WTC11 (cell line): ENCODE results near the gene ZNF496. TPM values are rescaled to one million over a fixed set of nuclear protein-coding genes. Genes with fewer than 3 reads are reported as not detected.

Experiments used
- ATAC-seq: fragments of 200-7000 bp; cut with Tn5 transposase; 2 replicates; pipeline ENCODE4 v1.10.0; 2021; ENCODE audit warnings: mild to moderate bottlenecking, moderate library complexity
- CTCF ChIA-PET: fragments of 300-600 bp; sonication (Branson Sonifier 250); formaldehyde crosslinking; loops from one replicate; lab custom pipeline; 2021; ENCODE audit warnings: antibody characterized with exemption; lab: Charles Lee
- POLR2A ChIA-PET: fragments of 350-600 bp; sonication (Branson Sonifier 250); formaldehyde crosslinking; loops from one replicate; lab custom pipeline; 2021; ENCODE audit warnings: antibody characterized with exemption; lab: Charles Lee
- DNase-seq: peaks from one replicate; pipeline ENCODE4 v3.0.0; 2021; ENCODE audit warnings: low spot score
- H3K27ac Mint-ChIP-seq: 2 replicates; pipeline ENCODE4 v1.8.0; 2021; ENCODE audit warnings: mixed read lengths
- H3K27me3 Mint-ChIP-seq: 2 replicates; pipeline ENCODE4 v1.8.0; 2021; ENCODE audit warnings: low read depth, mild to moderate bottlenecking, moderate library complexity, mixed read lengths
- H3K36me3 Mint-ChIP-seq: 2 replicates; pipeline ENCODE4 v1.8.0; 2021; ENCODE audit warnings: mixed read lengths
- H3K4me1 Mint-ChIP-seq: 2 replicates; pipeline ENCODE4 v1.8.0; 2022; ENCODE audit warnings: mixed read lengths
- H3K4me3 Mint-ChIP-seq: 2 replicates; pipeline ENCODE4 v1.8.0; 2021; ENCODE audit warnings: mild to moderate bottlenecking, moderate library complexity, mixed read lengths
- H3K9me3 Mint-ChIP-seq: 2 replicates; pipeline ENCODE4 v1.8.0; 2021; ENCODE audit warnings: mixed read lengths
- ATF1 ChIP-seq: sonication (generic); formaldehyde crosslinking; IDR thresholded peaks from 2 replicates; pipeline ENCODE4 v1.8.1; 2023; ENCODE audit warnings: mild to moderate bottlenecking, moderate library complexity, missing genetic modification reagents
- ATF2 ChIP-seq: sonication (generic); formaldehyde crosslinking; IDR thresholded peaks from 2 replicates; pipeline ENCODE4 v1.8.1; 2022; ENCODE audit warnings: low read depth, missing genetic modification reagents, borderline replicate concordance
- ATF3 ChIP-seq: sonication (generic); formaldehyde crosslinking; conservative IDR thresholded peaks from 2 replicates; pipeline ENCODE4 v1.8.1; 2022; ENCODE audit warnings: mild to moderate bottlenecking, missing genetic modification reagents
- CBFB ChIP-seq: sonication (generic); formaldehyde crosslinking; IDR thresholded peaks from 2 replicates; pipeline ENCODE4 v1.8.1; 2022; ENCODE audit warnings: mild to moderate bottlenecking, low read depth, missing genetic modification reagents
- E2F1 ChIP-seq: sonication (generic); formaldehyde crosslinking; IDR thresholded peaks from 2 replicates; pipeline ENCODE4 v1.8.0; 2022; ENCODE audit warnings: mild to moderate bottlenecking, missing genetic modification reagents
- EMX1 ChIP-seq: fragments of 250-450 bp; sonication (Bioruptor Pico); IDR thresholded peaks from 2 replicates; pipeline ENCODE4 v1.8.0; 2021; ENCODE audit warnings: mild to moderate bottlenecking
- ETV6 ChIP-seq: sonication (generic); formaldehyde crosslinking; IDR thresholded peaks from 2 replicates; pipeline ENCODE4 v1.8.1; 2022; ENCODE audit warnings: mild to moderate bottlenecking, missing genetic modification reagents
- GABPB1 ChIP-seq: sonication (generic); formaldehyde crosslinking; IDR thresholded peaks from 2 replicates; pipeline ENCODE4 v1.8.1; 2023; ENCODE audit warnings: mild to moderate bottlenecking, missing genetic modification reagents
- HMGA2 ChIP-seq: fragments of 250-450 bp; sonication (Bioruptor Pico); IDR thresholded peaks from 2 replicates; pipeline ENCODE4 v1.4.0; 2021; ENCODE audit warnings: mild to moderate bottlenecking, moderate library complexity
- JUN ChIP-seq: sonication (generic); formaldehyde crosslinking; IDR thresholded peaks from 2 replicates; pipeline ENCODE4 v1.8.0; 2023; ENCODE audit warnings: mild to moderate bottlenecking, missing genetic modification reagents
- MYBL2 ChIP-seq: sonication (generic); formaldehyde crosslinking; IDR thresholded peaks from 2 replicates; pipeline ENCODE4 v1.8.1; 2023; ENCODE audit warnings: mild to moderate bottlenecking, moderate library complexity, missing genetic modification reagents
- NFATC4 ChIP-seq: fragments of 250-450 bp; sonication (Bioruptor Pico); IDR thresholded peaks from 2 replicates; pipeline ENCODE4 v1.9.0; 2021; ENCODE audit warnings: mild to moderate bottlenecking
- NR2C2 ChIP-seq: sonication (generic); formaldehyde crosslinking; IDR thresholded peaks from 2 replicates; pipeline ENCODE4 v1.8.0; 2022; ENCODE audit warnings: mild to moderate bottlenecking, missing genetic modification reagents
- OVOL2 ChIP-seq: fragments of 250-450 bp; sonication (Bioruptor Pico); IDR thresholded peaks from 2 replicates; pipeline ENCODE4 v1.9.0; 2021; ENCODE audit warnings: mild to moderate bottlenecking, borderline replicate concordance
- PREB ChIP-seq: sonication (generic); formaldehyde crosslinking; IDR thresholded peaks from 2 replicates; pipeline ENCODE4 v1.8.1; 2022; ENCODE audit warnings: mild to moderate bottlenecking, missing genetic modification reagents, moderate library complexity, borderline replicate concordance
- RORB ChIP-seq: fragments of 250-450 bp; sonication (Bioruptor Pico); IDR thresholded peaks from 2 replicates; pipeline ENCODE4 v1.9.0; 2021; ENCODE audit warnings: mild to moderate bottlenecking
- STAT6 ChIP-seq: sonication (generic); formaldehyde crosslinking; conservative IDR thresholded peaks from 2 replicates; pipeline ENCODE4 v1.8.1; 2023; ENCODE audit warnings: mild to moderate bottlenecking, low read depth, missing genetic modification reagents, moderate library complexity
- TCF7 ChIP-seq: sonication (generic); formaldehyde crosslinking; IDR thresholded peaks from 2 replicates; pipeline ENCODE4 v1.8.0; 2022; ENCODE audit warnings: mild to moderate bottlenecking, low read depth, missing genetic modification reagents, moderate library complexity
- USF1 ChIP-seq: sonication (generic); formaldehyde crosslinking; IDR thresholded peaks from 2 replicates; pipeline ENCODE4 v1.8.0; 2022; ENCODE audit warnings: mild to moderate bottlenecking, missing genetic modification reagents
- ZBTB21 ChIP-seq: sonication (generic); formaldehyde crosslinking; IDR thresholded peaks from 2 replicates; pipeline ENCODE4 v1.8.1; 2023; ENCODE audit warnings: mild to moderate bottlenecking, missing genetic modification reagents, borderline replicate concordance
- ZNF138 ChIP-seq: sonication (generic); formaldehyde crosslinking; conservative IDR thresholded peaks from 2 replicates; pipeline ENCODE4 v1.8.1; 2022; ENCODE audit warnings: mild to moderate bottlenecking, moderate library complexity, missing genetic modification reagents
- ZNF263 ChIP-seq: sonication (generic); formaldehyde crosslinking; IDR thresholded peaks from 2 replicates; pipeline ENCODE4 v1.8.1; 2022; ENCODE audit warnings: low read depth, mild to moderate bottlenecking, moderate library complexity, missing genetic modification reagents
- ZNF425 ChIP-seq: fragments of 250-450 bp; sonication (Bioruptor Pico); conservative IDR thresholded peaks from 2 replicates; pipeline ENCODE4 v1.9.0; 2021; ENCODE audit warnings: mild to moderate bottlenecking
- total RNA-seq: library from RNA; stranded (reverse); gene quantifications from 3 replicates; pipeline ENCODE4 v1.2.3, GENCODE V29; 2021

Gene ZNF496
- total RNA-seq, 1 experiment from 2014 or later: 88.3 TPM

- CTCF ChIA-PET: no interaction called here
- peaks cover 6% of the 10 kb centered on the region; the same call in 1 of the 2 replicates for H3K4me1 Mint-ChIP-seq
Observed at GRCh38 chr1:247316590-247317197, 15.0 kb downstream of the ZNF496 start.

GRCh38 chr1:247304031-247304430, 27.6 kb downstream of the ZNF496 start:
- POLR2A ChIA-PET: no interaction called here
- TF ChIP-seq GABPB1 (CRISPR knock-in tag) (no peak), NR2C2 (no peak), E2F1 (CRISPR knock-in tag) (no peak), PREB (CRISPR knock-in tag) (no peak), USF1 (CRISPR knock-in tag) (no peak), ZNF263 (CRISPR knock-in tag) (no peak), ATF2 (CRISPR knock-in tag) (no peak), STAT6 (CRISPR knock-in tag) (no peak), EMX1 (no peak), ZNF138 (CRISPR knock-in tag) (no peak), ATF1 (CRISPR knock-in tag) (no peak), JUN (CRISPR knock-in tag) (no peak), ZBTB21 (no peak), CBFB (CRISPR knock-in tag) (no peak), OVOL2 (no peak), MYBL2 (CRISPR knock-in tag) (no peak), NFATC4 (no peak), ATF3 (no peak)
- Mint-ChIP-seq H3K4me3 (no peak overlapping the region), H3K36me3 (peaks cover 93% of the 10 kb centered on the region), H3K4me1 (peaks cover 12% of the 10 kb centered on the region), H3K27me3 (no peaks in the 10 kb centered on the region), H3K27ac (no peak overlapping the region), H3K9me3 (no peaks in the 10 kb centered on the region)
- DNase-seq (no peak), ATAC-seq (no peak)
- CTCF ChIA-PET: interaction anchor here (0.7 kb wide), 1 partner anchor 1505 kb away, joined by 3 read pairs; no protein-coding TSS in a partner anchor

More at GRCh38 chr1:247316590-247317197, 15.0 kb downstream of the ZNF496 start:
- Mint-ChIP-seq H3K27ac (no peak overlapping the region), H3K27me3 (no peaks in the 10 kb centered on the region), H3K9me3 (no peaks in the 10 kb centered on the region), H3K36me3 (peaks cover 58% of the 10 kb centered on the region), H3K4me3 (no peak overlapping the region)
- DNase-seq: no peak
- POLR2A ChIA-PET: no interaction called here
- no peak for ATAC-seq
- TF ChIP-seq ZNF425: no peak
- TF ChIP-seq RORB (CRISPR knock-in tag): no peak
- TF ChIP-seq TCF7 (CRISPR knock-in tag): no peak
- no peak for TF ChIP-seq ZNF263 (CRISPR knock-in tag)
- no peak for TF ChIP-seq MYBL2 (CRISPR knock-in tag)
- TF ChIP-seq CBFB (CRISPR knock-in tag): no peak
- TF ChIP-seq ETV6: no peak
- no peak for TF ChIP-seq ZBTB21
- no peak for TF ChIP-seq NR2C2
- no peak for TF ChIP-seq HMGA2 (CRISPR knock-in tag)
